ENCODE data around the gene MANSC1.
A peak's percentile ranks its signal among the peaks of the same experiment; 100 is the strongest.

Gene MANSC1

DNA sequence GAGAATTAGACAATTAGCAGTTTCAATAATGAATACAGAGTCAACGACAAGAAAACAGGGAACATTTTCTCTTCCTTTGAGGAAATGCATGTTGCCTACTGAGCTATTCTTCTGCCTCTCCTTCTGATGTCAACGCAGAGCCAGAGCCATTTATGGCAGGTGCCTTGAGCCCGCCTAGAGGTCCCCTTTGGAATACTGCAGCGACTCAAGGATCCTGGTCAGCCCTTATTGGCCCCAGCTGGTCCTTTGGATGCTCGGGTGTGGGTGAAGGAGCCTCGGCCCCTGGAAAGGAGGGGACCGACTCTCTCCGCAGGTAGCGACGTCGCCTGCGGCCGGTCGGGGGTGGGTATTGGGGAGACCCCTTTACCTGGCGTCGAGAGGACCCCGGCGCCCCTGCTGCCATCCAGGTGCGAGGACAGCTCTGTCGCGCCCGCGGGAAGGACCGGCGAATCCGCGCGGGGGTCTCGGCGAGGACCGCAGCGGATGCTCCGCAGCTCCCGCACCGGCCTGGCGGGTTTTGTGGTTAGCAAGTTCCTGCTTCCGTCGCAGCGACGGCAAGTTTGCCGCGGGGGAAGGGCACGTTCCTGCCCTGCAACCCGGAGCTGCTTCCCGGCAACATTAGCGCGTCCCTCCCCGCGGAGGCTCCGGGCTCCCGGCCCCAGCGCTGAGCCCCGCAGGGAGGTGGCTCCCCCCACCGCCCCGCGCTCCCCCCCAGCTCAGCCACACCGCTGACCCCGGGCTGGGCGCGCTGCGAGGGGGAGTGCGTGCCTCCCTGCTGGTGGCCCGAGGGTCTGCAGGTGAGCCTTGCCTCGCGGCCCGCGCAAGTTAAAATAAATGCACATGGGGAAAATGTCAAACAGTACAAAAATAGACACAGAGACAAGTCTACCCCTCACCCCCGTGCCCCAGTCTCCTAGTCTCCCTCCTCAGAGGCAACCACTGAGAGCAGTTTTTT lies at the start of gene MANSC1:
TSS of gene MANSC1 (minus strand) at position 532 of the 955 bp plus-strand sequence. CDS start 6,928 bp downstream, outside the sequence.
- DNase-seq = peak; percentile 50

DNA sequence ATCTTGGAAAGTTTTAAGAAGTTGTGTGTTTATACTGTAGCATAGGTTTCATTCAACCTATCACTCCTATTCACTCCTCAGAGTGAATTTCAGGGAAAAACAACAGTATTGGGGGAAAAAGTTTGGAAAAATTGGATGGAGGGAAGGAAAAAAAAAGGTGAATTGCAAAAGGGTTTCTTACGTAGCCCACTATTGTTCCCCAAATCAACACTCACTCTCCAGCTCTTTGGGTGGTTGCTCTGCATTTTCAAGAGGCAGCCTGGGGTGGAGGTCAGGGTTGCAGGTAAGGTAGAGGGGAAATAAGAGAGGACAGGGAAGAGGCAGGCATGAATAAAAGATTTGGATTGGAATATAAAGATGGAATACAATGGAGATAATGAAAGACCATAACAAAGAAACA lies 49.1 kb upstream of the MANSC1 start:
- no peak for DNase-seq

DNA sequence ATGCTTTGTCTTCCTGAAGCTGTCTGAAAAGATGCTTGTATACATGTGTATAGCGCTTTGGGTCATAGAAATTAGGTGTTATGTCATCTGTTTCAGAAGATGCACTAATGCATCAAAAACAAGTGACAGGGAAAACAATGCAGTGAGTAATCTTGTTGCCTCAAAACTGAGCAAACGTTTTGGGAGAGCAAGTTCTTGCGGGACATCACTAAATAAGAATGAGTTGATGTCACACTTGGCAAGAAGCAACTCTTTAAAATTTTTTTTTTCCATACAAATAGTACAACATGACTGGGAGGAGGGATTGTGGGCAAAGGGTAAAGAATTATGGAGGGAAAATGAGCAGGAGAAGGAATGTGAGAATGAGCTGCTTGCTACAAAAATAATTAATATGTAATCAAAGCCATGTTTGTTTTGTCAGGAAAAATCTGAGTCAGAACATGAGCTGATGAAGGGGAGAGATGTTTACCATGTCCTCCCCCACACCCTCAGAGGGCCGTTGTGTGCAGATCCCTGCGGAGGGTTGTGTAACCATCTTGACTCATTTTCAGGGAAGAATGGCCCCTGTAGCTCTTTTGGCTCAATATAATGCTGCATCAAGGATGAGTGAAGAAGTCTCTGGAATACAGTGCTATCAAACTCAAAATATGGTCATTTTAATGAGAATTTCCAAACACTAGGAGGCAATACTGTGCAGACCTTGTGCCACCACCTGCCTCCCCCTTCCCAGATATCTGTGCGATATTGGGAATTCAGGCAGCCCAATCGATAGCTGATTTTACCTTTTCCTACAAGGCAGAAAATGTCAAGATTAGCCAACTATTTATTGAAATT lies 48.2 kb upstream of the MANSC1 start:
- DNase-seq = no peak

DNA sequence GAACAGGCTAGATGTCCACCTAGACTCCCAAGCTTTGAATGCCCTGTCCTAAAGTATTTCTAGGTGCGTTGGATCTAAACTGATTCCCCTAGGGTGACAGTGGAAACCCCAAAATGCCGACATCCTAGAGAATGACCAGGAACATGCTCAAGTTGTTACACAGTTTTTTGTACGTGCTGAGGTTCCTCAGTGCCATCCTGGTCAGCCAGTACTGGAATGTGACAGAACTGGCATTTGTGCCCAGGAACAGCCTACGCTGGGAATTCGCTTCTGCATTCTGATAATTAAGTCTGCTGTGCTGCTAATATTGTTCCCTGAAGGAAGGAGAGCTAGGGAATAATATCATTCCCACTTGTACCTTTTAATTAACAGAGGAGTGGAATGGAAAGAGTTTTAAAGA lies 47.1 kb upstream of the MANSC1 start:
- DNase-seq = no peak

DNA sequence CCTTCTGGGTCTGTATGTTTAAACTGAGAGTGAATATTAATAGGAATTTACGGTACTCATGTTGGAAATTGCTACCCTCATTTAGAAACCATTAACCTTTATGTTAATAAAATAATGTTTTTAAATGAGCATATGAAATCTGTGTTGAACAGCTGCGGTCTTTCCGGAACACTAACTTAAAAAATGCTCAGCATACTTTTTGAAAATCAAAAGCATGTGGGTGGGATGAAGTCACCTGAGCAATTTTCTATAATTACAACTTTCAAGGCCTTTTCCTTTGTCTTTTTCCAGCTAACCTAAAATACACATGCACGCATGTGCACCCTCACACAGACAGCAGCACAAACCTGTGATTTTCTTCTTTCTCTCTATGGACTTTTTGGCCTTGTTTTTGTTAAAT lies 46.7 kb upstream of the MANSC1 start:
- DNase-seq = no peak

DNA sequence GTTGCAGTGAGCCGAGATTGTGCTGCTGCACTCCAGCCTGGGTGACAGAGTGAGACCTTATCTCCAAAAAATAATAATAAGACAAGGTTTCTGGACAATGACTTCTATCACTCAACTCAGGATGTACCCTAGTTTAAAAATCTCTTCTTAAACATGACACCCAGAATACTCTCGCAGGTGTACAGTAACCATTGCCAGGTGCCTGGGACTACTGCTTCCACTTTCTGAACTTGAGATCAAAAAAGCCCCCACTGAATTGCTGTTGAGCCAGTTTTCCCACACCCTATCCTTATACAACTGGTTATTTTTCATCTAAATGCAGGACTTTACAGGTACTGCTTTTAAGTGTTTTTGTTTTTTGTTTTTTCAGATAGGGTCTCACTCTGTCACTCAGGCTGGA lies 43.1 kb upstream of the MANSC1 start:
- no peak for DNase-seq

DNA sequence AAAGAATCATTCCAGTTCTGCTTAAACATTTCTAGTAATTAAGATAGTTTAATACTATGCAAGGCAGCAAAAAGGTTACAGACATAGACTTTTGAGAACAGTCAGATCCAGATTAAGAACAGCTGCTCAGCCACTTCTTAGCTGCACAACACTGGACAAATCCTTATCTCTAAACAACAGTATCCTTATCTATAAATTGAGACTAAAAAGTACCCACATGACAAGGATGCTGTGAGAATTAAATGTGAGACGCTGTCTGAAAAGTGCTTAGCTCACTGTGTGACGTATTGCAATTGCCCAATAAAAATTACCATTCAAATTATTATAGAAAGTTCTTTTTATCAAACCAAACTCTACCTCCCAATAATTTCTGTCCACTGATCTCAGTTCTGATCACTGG lies 42.4 kb upstream of the MANSC1 start:
- no peak for DNase-seq

DNA sequence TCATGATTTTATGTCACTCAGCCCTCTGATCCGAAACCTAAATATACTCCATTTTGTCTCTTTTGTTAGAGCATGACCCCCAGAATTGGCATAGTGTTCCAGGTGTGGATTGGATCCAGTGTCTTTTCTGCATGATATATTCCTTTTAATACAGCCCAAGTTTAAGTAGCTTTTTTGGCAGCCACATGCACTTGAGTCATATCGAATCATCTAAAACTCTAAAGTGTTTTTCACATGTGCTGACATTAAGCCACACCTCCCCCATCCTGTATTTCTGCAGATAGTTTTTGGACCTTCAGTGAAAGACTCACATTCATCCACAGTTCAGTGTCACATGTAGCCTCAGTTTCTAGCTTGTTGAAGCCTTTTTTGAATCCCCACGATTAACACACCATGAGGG lies 37.5 kb upstream of the MANSC1 start:
- no peak for DNase-seq

DNA sequence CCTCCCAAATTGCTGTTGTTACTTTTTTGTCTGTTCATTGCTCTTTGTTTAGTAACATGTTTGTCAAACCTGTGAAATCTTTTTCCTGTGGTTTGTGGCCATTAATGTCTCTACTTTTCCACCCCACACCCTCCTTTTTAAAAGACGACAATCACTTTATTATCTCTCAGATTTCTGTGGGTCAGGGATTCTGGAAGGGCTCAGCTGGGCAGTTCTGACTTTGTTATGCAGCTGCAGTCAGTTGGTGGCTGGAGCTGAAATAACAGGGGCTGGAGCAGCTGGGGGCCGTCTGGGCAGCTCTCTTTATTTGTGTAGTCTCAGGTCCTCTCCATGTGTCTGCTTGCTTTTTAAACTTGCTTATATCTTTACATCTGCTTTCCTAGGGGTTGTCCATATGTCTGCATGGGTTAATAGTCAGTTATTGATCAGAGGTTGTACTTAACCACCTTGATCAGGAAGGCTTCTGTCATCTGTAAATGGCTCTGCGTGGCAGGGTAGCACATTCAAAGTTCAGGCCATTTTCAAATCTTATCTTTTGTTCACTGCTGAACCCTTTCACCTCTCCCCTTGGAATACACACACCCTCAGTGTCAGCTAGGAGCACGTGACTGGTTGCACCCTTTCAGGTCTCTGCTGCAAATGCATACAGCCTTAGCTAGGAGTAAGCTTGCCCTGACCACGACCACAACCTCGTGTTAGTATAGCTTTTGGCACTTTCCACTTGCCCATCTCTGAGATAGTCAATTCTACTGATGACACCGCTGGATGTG lies 34.7 kb upstream of the MANSC1 start:
- DNase-seq = no peak

DNA sequence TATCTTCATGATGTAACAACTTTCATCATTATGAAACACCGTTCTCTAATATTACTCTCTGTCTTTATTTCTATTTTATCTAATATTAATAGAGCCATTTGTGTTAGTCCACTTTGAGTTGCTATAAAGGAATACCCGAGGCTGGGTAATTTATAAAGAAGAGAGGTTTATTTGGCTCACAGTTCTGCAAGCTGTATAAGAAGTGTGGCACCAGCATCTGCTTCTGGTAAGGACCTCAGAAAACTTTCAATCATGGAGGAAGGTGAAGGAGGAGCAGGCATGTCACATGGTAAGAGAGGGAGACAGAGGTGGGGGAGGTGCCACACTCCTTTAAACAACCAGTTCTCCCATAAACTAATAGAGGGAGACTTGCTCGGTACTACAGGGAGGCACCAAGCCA lies 31.9 kb upstream of the MANSC1 start:
- DNase-seq = no peak

DNA sequence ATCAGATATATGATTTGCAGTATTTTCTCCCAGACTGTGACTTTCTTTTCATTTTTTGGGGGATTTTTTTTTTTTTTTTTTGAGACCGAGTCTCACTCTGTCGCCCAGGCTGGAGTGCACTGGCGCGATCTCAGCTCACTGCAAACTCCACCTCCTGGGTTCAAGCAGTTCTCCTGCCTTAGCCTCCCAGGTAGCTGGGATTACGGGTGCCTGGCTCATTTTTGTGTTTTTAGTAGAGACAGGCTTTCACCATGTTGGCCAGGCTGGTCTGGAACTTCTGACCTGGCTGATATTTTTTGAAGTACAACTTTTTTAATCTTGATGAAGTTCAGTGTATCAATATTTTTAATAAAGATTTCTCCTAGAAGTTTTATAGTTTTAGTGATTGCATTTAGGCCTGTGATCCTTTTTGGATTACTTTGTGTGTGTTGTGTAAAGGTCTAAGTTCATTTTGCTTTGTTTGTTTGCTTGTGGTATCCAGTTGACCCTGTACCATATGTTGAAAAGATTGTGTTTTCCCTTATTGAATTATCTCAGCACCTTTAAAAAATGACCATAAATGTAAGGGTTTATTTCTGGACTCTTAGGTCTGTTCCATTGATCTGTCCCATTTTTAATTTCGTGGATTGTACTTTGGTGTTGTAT lies 31.0 kb upstream of the MANSC1 start:
- DNase-seq = no peak

DNA sequence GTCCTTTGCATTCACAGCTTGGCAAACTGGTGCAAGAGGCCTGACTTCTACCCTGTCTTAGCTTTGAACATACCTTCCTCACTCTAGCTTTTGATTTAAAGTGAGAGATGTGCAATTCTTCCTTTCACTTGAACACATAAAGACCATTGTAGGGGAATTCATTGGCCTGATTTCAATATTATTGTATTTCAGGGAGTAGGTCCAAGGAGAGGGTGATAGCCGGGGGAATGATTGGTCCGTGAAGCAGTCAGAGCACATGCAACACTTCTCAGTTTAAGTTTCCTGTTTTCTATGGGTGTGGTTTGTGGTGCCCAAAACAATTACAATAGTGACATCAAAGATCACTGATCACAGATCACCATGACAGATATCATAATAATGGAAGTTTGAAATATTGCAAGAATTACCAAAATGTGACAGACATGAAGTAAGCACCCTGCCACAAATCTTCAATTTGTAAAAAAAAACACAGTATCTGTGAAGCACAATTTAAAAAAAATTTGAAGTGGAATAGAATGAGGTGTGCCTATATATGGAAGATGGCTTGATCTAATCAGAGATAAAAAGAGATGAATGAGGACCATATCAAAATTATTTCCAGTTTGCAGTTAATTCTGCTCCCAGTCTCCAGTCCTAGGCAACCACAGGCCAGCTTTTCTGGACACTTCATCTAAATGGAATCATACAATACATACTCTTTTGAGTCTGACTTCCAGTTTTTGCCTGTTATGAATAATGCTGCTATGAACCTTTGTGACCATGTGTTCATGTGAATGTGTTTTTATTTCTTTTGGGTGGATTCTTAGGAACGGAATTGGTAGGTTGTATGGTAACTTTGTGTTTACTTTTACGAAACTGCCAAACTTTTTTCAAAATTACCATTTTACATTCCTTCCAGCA lies 30.0 kb upstream of the MANSC1 start:
- no peak for DNase-seq

DNA sequence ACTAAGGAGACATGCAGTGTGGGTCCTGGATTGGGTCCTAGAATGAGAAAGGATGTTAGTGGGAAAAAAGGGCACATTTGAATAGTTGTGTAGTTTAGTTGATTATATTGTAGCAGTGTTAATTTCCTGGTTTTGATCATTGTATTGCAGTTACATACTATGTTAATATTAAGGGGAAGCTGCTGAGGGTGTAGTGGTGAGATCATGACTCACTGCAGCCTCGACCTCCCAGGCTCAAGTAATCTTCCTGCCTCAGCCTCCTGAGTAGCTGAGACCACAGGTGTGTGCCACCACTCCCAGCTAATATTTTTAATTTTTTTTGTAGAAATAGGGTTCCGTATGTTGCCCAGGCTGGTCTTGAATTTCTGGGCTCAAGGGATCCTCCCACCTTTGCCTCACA lies 28.6 kb upstream of the MANSC1 start:
- no peak for DNase-seq

DNA sequence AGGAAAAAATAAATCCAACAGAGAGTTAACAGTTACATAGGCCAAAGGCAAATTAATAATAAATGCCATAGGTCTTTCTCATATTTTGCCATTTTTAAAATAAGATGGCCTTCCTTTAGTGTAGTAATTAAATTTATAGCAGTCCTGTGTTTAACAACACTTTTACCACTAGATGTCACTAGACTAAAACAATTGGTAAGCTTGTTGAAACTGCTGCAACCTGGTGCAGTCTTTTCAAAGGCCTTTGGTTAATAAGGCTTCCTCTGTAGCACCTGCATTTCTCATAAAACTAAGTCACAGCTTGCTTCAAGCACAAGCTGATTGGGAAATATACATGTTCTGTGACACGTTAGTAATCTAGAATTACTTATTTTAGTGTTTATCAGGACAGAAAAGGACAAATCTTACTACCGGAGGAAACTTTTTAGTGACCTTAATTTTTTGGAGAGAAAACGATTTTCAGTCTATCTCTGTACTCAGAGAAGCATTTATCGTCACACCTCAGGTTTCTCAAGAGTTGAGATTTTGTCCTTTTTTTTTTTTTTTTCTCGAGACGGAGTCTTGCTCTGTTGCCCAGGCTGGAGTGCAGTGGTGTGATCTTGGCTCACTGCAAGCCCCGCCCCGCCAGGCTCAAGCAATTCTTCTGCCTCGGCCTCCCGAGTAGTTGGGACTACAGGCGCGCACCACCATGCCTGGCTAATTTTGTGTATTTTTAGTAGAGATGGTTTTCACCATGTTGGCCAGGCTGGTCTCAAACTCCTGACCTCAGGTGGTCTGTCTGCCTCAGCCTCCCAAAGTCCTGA lies 26.8 kb upstream of the MANSC1 start:
- DNase-seq = no peak

DNA sequence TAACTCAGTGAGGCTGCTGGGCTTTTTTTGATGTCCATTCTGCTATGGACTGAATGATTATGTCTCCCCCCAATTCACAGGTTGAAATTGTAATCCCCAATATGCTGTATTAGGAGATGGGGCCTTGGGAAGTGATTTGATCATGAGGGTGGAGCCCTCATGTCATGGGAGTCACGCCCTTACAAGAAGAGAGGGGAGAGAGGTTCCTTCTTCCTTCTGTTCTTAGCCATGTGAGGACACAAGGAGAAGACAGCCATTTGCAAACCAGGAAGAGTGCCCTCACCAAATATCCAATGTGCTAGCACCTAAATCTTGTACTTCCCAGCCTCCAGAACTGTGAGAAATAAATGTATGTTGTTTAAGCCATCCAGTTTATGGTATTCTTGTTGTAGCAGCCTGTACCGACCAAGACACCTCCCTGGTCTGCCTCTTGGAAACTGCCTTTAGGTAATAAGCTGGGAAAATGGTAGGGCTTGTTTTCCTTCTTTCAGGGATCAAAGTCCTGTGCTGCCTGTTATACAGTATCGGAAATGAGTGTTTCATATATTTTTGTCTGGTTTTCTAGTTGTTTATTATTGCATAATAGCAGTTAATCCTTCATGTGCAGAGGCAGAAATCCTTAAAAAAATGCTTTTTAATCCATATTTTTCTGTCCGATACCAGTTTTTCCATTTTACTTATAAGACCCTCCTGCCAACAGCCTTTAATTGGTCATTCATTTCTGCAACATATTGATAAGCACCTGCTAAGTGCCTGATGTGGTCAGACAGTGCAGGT lies 23.1 kb upstream of the MANSC1 start:
- no peak for DNase-seq

DNA sequence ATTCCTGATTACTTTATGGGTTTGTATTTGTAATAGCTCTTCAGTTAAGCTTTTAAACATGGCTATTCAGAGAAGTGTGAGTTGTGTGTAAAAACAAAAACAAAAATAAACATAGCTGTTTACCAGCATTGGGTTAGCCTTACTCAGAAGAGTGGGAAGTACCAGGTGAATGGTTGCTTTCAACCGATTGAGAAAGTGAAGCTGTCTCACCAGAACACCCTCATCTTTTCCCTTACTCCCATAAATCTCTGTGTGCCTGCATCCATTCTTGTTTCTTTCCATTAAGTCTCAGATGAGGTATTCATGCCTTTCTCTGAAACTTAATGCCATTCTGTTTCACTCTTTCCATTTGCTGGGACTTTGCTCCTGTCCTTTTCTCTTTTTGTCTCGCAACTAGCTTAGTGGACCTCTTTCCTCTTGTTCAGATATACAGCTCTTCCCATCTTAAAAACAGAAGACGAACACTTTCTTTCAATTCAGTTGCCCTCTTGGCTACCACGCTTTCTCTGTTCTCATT lies 17.5 kb upstream of the MANSC1 start:
- no peak for DNase-seq

DNA sequence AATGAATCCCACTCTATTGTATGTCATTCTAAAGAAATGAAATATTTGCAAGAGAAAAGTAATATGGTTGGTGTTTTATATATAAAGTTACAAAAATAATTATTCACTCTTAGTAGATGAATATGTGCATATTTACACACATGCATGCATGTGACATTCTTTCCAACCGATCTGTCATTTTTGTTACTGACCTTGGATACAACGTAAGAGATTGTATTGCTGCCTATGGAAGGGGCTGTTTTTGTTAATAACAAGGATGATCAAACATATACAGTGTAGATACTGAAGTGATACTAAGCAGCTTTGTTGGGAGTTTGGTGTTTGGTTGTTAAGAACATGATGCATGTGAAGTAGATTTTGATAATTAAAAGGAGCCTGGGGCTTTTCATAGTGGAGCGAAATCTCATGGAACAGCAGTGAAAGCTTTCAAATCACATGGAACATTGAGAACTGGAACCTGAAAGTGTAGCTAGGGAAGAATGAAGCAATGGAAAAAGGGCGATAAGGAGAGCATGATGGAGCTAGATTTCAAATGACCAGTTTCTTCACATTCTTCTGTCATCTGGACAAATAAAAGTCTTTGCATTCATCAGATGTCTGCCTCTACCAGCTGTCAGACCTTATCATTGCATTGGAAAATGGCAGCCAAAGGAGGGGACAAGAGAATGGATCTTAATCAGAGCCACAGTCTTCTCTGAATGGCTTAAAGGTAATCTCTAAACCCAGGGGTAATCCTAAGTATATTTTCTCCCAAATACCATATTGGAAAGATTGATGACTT lies 16.8 kb upstream of the MANSC1 start:
- DNase-seq = no peak

DNA sequence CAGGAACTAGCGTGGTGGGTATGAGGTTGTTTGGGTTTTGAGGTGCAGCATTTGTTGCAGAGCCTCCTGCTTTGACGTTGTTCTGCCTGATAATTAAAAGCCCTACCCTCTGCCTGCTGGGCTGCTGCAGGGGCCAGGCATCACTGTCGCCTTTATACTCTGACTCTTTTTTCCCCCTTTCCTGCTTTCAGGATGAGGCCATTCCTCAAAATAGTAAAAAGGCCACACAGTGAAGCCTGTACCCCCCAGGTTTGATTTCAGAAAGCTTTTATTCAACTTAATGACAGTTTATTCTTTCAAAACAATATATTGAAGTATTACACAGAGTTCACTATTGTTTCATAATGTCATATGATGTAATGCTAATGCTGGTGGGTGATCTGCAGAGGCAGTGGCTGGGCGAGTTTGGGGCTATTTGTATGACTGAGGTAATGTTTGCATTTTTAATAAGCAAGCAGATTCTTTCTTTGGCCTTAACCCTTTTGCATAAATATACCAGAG lies 15.9 kb upstream of the MANSC1 start:
- no peak for DNase-seq

DNA sequence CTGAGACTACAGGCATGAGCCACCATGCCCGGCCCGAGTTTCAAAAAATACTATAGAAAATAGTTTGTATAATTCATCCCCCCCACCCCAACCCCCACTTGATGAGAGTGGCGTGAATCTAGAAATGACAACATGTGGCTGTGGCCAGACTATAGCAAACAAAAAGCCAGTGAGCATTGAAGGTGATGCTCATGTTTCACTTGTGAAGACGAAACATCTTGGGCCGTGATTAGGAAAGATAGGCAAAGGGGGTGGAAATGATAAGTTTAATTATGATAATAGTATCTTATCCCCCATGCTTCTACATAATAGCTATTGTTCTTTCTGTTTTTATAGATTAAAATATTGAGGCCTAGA lies 15.4 kb upstream of the MANSC1 start:
- no peak for DNase-seq

All from activated CD4-positive, CD25-positive, alpha-beta regulatory T cell treated with anti-CD3 and anti-CD28 coated beads, Interleukin-2, amount 50 U/mL, for 72 hours (primary cell).